Measurements from ENCODE around the gene FIBCD1.

Gene FIBCD1

DNA sequence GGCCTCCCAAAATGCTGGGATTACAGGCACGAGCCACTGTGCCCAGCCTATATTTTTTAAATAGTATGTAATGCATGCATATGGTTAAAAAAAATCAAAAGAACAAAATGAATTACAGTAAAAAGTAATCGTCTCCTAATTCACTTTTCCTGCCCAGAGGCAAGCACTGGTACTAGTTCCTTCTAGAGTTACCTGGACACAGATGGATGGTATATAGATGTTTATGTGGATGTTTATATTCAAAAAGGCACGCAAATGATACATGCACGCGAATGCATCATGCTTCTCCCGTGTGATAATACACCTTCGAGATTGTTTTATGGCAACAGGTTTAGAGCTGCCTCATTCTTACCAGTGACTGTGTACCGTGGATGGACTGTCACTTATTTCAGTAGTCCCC lies 82.6 kb downstream of the FIBCD1 start:
- no peak for DNase-seq

DNA sequence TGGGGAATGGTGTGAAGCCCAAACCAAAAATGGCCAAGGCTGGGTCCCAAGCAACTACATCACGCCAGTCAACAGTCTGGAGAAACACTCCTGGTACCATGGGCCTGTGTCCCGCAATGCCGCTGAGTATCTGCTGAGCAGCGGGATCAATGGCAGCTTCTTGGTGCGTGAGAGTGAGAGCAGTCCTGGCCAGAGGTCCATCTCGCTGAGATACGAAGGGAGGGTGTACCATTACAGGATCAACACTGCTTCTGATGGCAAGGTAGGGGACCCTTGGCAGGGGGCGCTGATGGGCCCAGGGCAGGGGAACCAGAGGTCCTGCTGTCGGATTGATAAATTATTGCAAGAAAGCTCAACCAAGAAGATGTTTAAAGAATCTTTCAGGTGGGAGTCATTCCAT lies 84.2 kb downstream of the FIBCD1 start:
- no peak for DNase-seq

DNA sequence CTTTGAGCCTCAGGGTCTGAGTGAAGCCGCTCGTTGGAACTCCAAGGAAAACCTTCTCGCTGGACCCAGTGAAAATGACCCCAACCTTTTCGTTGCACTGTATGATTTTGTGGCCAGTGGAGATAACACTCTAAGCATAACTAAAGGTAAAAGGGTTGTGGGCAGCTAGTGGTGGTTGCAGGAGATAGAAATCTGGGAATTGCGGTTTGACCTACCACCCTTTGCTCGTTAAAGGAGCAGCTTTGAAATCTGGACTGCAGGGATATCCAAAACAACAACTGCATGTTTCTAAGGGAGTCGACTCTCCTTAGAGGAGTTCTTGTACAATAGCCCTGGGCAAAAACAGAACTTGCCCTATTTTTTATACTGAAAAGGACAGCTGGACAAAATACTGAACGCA lies 85.0 kb downstream of the FIBCD1 start:
- no peak for DNase-seq

DNA sequence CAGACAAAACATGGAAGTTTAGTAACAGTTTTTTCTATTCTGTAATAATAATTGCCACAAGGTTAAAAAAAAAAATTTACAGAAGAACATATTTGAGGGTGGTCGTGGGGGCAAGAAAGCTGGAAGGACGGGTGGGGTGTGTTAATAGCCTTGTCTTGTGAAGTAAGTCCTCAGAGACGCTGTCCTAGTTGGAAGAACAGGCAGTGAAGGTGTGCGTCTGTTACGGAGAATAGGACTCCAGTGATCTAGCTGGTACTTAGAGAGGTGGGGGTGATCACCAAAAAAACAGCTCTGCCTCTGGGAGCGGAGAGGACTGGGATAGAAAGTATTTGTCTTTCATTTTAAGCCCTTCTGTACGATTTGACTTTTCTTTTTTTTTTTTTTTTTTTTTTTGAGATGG lies 86.2 kb downstream of the FIBCD1 start:
- no peak for DNase-seq

Data from NCI-H1436 treated with DMSO at 0.1 percent for 48 hours (cell line).